OCI-LY3 (cell line): Measurements from ENCODE around the gene SNPH.

Source experiments
- H2AFZ ChIP-seq: fragments of 200-600, 300-600 bp; shearing (Covaris generic); 2 replicates; pipeline ENCODE4 v1.6.0; 2014; ENCODE audit warnings: antibody characterized with exemption, low read depth, low read length
- H3K27ac ChIP-seq: fragments of 200-600, 300-600 bp; sonication (generic); 2 replicates; pipeline ENCODE4 v1.5.1; 2014; ENCODE audit warnings: mild to moderate bottlenecking, low read length, moderate library complexity, mixed read lengths
- H3K27me3 ChIP-seq: fragments of 200-600, 300-600 bp; sonication (generic); 2 replicates; pipeline ENCODE4 v1.6.1; 2014; ENCODE audit warnings: low read depth, low read length, mixed read lengths
- H3K36me3 ChIP-seq: fragments of 200-600, 300-600 bp; sonication (generic); replicated peaks from 2 replicates; pipeline ENCODE3; 2014; ENCODE audit warnings: low read depth, low read length, mixed read lengths
- H3K4me1 ChIP-seq: fragments of 300-600, 200-600 bp; sonication (generic); 2 replicates; pipeline ENCODE4 v1.6.1; 2014; ENCODE audit warnings: low read length, mixed read lengths
- H3K4me2 ChIP-seq: fragments of 200-600, 300-600 bp; sonication (generic); 2 replicates; pipeline ENCODE4 v1.6.1; 2014; ENCODE audit warnings: low read length, mixed read lengths
- H3K4me3 ChIP-seq: fragments of 300-600, 200-600 bp; sonication (generic); 2 replicates; pipeline ENCODE4 v1.5.1; 2014; ENCODE audit warnings: antibody characterized with exemption, mild to moderate bottlenecking, low read length, moderate library complexity
- H3K79me2 ChIP-seq: fragments of 300-600, 200-600 bp; shearing (Covaris generic); 2 replicates; pipeline ENCODE4 v1.6.1; 2014; ENCODE audit warnings: mild to moderate bottlenecking, low read length, mixed read lengths
- H3K9ac ChIP-seq: fragments of 300-600, 200-600 bp; shearing (Covaris generic); 2 replicates; pipeline ENCODE4 v1.6.0; 2014; ENCODE audit warnings: mild to moderate bottlenecking, low read length, moderate library complexity
- H3K9me3 ChIP-seq: fragments of 200-600, 300-600 bp; shearing (Covaris generic); 2 replicates; pipeline ENCODE4 v1.6.1; 2014; ENCODE audit warnings: low read length, mixed read lengths; ENCODE audit not compliant: insufficient read depth
- H4K20me1 ChIP-seq: fragments of 200-600, 300-600 bp; sonication (generic); 2 replicates; pipeline ENCODE4 v1.6.1; 2016; ENCODE audit warnings: low read length, mixed read lengths; ENCODE audit not compliant: insufficient read depth
- EZH2phosphoT487 ChIP-seq: fragments of 200-600 bp; shearing (Covaris generic); IDR thresholded peaks from 2 replicates; pipeline ENCODE4 v1.6.1; 2018; ENCODE audit warnings: antibody characterized with exemption, mixed run types, low read depth
- TF ChIP-seq, protein P1 (sequence below): fragments of 200-600, 300-600 bp; sonication (generic); IDR thresholded peaks from 2 replicates; pipeline ENCODE4 v1.5.1; 2014; ENCODE audit warnings: antibody characterized with exemption, low read length, low read depth

The SNPH gene

DNA sequence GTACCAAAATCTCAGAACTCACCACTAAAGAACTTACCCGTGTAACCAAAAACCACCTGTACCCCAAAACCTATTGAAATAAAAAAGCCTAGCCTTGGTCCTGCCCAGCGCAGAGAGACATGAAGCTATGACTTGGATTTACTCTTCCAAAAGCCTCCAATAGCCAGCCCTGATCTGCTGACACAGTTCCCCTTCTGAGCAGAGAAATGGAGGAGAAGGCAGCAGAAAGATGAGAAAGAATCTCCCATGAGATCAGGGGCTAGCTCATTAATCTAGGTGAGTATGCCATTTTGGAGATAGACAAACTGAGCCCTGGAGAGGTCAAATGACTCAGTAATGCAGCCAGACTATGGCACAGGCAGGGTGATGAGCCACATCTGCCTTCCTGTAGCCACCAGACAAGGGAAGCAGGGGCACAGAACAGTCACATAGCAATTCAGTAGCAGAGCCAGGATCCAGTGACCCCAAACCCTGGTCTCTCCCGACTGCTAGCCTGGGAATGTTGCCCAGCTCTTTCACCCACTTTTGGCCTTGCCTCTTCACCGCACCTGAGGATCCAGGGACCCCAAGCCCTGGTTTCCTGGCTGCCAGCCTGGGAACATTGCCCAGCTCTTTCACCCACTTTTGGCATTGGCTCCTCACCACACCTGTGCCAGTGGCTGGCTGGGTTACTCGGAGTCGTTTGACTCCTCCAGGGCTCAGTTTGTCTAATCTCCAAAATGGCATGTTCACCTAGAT lies 70.0 kb downstream of the SNPH start:
- H3K27ac ChIP-seq, result no peak overlapping the region
- H3K4me1 ChIP-seq, result peaks cover 9% of the 10 kb centered on the region
- no peak overlapping the region for H3K4me3 ChIP-seq
- no peak overlapping the region for H3K9ac ChIP-seq
- H3K9me3 ChIP-seq, result no peaks in the 10 kb centered on the region
- H3K4me2 ChIP-seq, result no peak overlapping the region
- H4K20me1 ChIP-seq, result peaks cover 29% of the 10 kb centered on the region
- H3K79me2 ChIP-seq, result no peaks in the 10 kb centered on the region
- H3K36me3 ChIP-seq, result peaks cover 19% of the 10 kb centered on the region
- no peak for TF ChIP-seq EZH2phosphoT487
- TF ChIP-seq, protein P1, sequence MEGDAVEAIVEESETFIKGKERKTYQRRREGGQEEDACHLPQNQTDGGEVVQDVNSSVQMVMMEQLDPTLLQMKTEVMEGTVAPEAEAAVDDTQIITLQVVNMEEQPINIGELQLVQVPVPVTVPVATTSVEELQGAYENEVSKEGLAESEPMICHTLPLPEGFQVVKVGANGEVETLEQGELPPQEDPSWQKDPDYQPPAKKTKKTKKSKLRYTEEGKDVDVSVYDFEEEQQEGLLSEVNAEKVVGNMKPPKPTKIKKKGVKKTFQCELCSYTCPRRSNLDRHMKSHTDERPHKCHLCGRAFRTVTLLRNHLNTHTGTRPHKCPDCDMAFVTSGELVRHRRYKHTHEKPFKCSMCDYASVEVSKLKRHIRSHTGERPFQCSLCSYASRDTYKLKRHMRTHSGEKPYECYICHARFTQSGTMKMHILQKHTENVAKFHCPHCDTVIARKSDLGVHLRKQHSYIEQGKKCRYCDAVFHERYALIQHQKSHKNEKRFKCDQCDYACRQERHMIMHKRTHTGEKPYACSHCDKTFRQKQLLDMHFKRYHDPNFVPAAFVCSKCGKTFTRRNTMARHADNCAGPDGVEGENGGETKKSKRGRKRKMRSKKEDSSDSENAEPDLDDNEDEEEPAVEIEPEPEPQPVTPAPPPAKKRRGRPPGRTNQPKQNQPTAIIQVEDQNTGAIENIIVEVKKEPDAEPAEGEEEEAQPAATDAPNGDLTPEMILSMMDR, result no peak
- H3K27me3 ChIP-seq, result no peaks in the 10 kb centered on the region
- no peak overlapping the region for H2AFZ ChIP-seq

DNA sequence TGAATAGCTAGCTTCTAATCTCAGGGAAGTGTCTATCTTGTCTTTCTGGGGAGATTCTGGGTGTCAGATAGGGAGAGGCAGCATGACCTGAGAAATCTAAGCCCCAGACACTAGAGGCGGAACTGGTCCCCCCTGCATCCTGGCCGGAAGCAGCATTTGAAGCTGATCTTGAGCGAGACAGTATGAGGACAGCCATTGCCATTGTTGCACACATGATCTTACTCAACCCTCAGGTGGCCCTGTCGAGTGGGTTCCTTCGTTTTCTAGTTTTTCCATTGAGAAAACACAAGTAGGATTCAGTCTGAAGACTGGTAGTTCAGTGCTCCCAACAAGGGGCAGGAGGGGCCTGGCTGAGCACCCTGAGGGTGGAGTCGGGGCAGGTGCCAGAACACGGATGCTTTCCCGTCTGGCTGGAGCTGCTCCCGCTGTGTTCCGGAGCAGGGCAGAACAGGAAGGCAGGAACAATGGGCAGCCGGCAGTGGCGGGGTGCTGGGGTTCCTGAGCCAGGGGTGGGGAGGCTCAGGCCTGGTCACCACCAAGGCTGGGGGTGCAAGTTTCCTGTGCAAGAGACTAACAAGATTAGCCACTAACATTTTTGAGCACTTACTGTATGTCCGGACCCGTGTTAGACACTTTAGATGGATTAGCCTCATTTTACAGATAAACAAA lies 70.7 kb downstream of the SNPH start:
- no peak overlapping the region for H3K27ac ChIP-seq
- TF ChIP-seq, protein P1, result no peak
- no peak for TF ChIP-seq EZH2phosphoT487
- H3K4me2 ChIP-seq, result no peak overlapping the region

DNA sequence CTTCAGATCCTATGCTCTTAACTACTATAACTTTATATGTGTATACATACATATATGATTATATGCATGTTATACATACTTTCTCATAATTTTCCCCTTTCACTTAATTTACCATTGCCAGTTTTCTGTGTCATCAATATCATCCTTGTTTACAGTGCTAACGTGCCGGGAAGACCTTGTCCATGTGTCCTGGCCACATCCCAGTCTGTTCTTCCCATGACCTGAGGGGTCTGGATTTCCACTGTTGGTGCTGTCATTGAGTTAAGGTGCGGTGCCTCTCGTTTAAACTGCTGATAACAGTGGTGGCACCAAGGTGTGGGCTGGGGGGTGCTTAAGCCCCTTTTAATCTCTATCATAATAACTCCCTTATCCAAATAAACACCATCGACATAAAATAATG lies 71.3 kb downstream of the SNPH start:
- H3K27ac ChIP-seq, result no peak overlapping the region
- no peak overlapping the region for H2AFZ ChIP-seq
- H3K36me3 ChIP-seq, result peaks cover 16% of the 10 kb centered on the region
- H3K4me2 ChIP-seq, result no peak overlapping the region
- no peak overlapping the region for H3K4me3 ChIP-seq
- no peak for TF ChIP-seq EZH2phosphoT487
- TF ChIP-seq, protein P1, result no peak
- peaks cover 9% of the 10 kb centered on the region for H3K4me1 ChIP-seq
- no peaks in the 10 kb centered on the region for H3K9me3 ChIP-seq
- peaks cover 29% of the 10 kb centered on the region for H4K20me1 ChIP-seq
- no peaks in the 10 kb centered on the region for H3K27me3 ChIP-seq
- no peak overlapping the region for H3K9ac ChIP-seq
- H3K79me2 ChIP-seq, result no peaks in the 10 kb centered on the region

More for the DNA sequence above, 70.7 kb downstream of the SNPH start:
- Histone ChIP-seq H3K9ac (no peak overlapping the region), H3K4me3 (no peak overlapping the region), H3K27me3 (no peaks in the 10 kb centered on the region), H3K4me1 (peaks cover 9% of the 10 kb centered on the region), H2AFZ (no peak overlapping the region), H3K36me3 (peaks cover 17% of the 10 kb centered on the region), H3K9me3 (no peaks in the 10 kb centered on the region), H3K79me2 (no peaks in the 10 kb centered on the region), H4K20me1 (peaks cover 29% of the 10 kb centered on the region)

DNA sequence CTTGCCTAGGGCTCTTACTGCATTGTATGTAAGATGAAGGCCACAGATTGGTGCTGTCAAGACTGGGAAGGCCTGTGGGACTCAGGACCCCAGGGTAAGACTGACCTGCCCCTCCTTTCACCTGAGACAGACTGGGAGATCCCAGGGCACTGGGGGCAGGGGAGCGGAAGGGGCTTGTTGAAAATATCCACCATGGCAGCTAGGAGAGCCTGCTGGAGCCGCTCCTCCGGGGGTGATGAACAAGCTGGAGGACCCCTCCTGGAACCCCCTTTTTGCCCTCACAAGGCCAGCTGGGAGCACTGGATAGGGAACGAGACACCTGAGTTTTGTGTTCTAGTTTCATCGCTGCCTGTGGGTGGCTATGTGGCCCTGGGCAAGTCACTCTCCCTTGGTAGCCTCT lies 72.0 kb downstream of the SNPH start:
- H3K36me3 ChIP-seq, result peaks cover 10% of the 10 kb centered on the region
- H3K4me2 ChIP-seq, result no peak overlapping the region
- TF ChIP-seq, protein P1, result no peak
- no peak for TF ChIP-seq EZH2phosphoT487

More for the DNA sequence above, 72.0 kb downstream of the SNPH start:
- H3K4me3 ChIP-seq, result no peak overlapping the region
- no peaks in the 10 kb centered on the region for H3K9me3 ChIP-seq
- H4K20me1 ChIP-seq, result peaks cover 25% of the 10 kb centered on the region
- H3K79me2 ChIP-seq, result no peaks in the 10 kb centered on the region
- peaks cover 9% of the 10 kb centered on the region for H3K4me1 ChIP-seq
- H3K27ac ChIP-seq, result no peak overlapping the region
- H3K9ac ChIP-seq, result no peak overlapping the region
- no peak overlapping the region for H2AFZ ChIP-seq
- H3K27me3 ChIP-seq, result no peaks in the 10 kb centered on the region
